Neural cell (in vitro differentiated cells): Measurements from ENCODE around the gene HTR1E.

Experiments used
- EP300 ChIP-seq: fragments of 450-650 bp; conservative IDR thresholded peaks from 2 replicates; pipeline ENCODE4 v1.6.1; 2014; ENCODE audit warnings: antibody characterized with exemption, mild to moderate bottlenecking, moderate library complexity; ENCODE audit not compliant: poor library complexity, severe bottlenecking
- EZH2 ChIP-seq: fragments of 200-600, 300-800 bp; shearing (Covaris generic), sonication (generic); IDR thresholded peaks from 2 replicates; pipeline ENCODE4 v1.6.1; 2014; ENCODE audit warnings: antibody characterized with exemption, low read length, borderline replicate concordance, mild to moderate bottlenecking; ENCODE audit not compliant: insufficient read depth, poor library complexity, severe bottlenecking
- POLR2AphosphoS5 ChIP-seq: IDR thresholded peaks from 2 replicates; pipeline ENCODE4 v1.6.1; 2012
- SMC3 ChIP-seq: fragments of 450-650 bp; conservative IDR thresholded peaks from 2 replicates; pipeline ENCODE4 v1.6.1; 2014; ENCODE audit warnings: antibody characterized with exemption, mild to moderate bottlenecking, moderate library complexity; ENCODE audit not compliant: poor library complexity
- TAF1 ChIP-seq: IDR thresholded peaks from 2 replicates; pipeline ENCODE4 v1.6.1; 2012; ENCODE audit warnings: low read depth
- TF ChIP-seq, protein P1 (sequence below): fragments of 450-650 bp; IDR thresholded peaks from 2 replicates; pipeline ENCODE4 v1.5.1; 2014; ENCODE audit warnings: antibody characterized with exemption, mild to moderate bottlenecking, moderate library complexity; ENCODE audit not compliant: poor library complexity, severe bottlenecking
- TF ChIP-seq, protein P2 (sequence below): IDR thresholded peaks from 2 replicates; pipeline ENCODE4 v1.6.1; 2012; ENCODE audit warnings: borderline replicate concordance

DNA sequence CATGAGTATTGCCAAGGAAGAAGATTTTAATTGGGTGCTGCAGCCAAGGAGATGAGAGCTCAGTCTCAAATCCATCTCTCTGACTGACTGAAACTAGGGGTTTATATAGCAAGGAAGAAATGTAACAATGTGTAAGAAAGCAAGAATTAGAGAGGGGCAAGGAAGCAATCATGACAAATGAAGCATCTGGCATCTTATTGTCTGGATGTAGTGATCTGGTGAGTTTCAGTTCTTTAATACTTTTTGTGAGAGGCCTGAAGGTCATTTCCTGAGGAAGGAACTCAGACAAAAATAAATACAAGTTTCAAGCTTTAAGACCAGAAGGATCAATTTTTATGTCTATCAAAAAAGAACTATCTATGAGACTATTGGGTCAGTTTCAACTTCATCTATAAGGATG is 64.2 kb downstream of the HTR1E start:
- TF ChIP-seq TAF1 (no peak), SMC3 (no peak), EP300 (no peak), POLR2AphosphoS5 (no peak), EZH2 (no peak)
- TF ChIP-seq, protein P1, sequence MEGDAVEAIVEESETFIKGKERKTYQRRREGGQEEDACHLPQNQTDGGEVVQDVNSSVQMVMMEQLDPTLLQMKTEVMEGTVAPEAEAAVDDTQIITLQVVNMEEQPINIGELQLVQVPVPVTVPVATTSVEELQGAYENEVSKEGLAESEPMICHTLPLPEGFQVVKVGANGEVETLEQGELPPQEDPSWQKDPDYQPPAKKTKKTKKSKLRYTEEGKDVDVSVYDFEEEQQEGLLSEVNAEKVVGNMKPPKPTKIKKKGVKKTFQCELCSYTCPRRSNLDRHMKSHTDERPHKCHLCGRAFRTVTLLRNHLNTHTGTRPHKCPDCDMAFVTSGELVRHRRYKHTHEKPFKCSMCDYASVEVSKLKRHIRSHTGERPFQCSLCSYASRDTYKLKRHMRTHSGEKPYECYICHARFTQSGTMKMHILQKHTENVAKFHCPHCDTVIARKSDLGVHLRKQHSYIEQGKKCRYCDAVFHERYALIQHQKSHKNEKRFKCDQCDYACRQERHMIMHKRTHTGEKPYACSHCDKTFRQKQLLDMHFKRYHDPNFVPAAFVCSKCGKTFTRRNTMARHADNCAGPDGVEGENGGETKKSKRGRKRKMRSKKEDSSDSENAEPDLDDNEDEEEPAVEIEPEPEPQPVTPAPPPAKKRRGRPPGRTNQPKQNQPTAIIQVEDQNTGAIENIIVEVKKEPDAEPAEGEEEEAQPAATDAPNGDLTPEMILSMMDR = no peak
- TF ChIP-seq, protein P2, sequence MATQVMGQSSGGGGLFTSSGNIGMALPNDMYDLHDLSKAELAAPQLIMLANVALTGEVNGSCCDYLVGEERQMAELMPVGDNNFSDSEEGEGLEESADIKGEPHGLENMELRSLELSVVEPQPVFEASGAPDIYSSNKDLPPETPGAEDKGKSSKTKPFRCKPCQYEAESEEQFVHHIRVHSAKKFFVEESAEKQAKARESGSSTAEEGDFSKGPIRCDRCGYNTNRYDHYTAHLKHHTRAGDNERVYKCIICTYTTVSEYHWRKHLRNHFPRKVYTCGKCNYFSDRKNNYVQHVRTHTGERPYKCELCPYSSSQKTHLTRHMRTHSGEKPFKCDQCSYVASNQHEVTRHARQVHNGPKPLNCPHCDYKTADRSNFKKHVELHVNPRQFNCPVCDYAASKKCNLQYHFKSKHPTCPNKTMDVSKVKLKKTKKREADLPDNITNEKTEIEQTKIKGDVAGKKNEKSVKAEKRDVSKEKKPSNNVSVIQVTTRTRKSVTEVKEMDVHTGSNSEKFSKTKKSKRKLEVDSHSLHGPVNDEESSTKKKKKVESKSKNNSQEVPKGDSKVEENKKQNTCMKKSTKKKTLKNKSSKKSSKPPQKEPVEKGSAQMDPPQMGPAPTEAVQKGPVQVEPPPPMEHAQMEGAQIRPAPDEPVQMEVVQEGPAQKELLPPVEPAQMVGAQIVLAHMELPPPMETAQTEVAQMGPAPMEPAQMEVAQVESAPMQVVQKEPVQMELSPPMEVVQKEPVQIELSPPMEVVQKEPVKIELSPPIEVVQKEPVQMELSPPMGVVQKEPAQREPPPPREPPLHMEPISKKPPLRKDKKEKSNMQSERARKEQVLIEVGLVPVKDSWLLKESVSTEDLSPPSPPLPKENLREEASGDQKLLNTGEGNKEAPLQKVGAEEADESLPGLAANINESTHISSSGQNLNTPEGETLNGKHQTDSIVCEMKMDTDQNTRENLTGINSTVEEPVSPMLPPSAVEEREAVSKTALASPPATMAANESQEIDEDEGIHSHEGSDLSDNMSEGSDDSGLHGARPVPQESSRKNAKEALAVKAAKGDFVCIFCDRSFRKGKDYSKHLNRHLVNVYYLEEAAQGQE = no peak
